CD4-positive, alpha-beta T cell treated with Interferon gamma for 1 hour (primary cell): ENCODE data around the gene GRIK3.

Source experiments
- DNase-seq: peaks from one replicate; pipeline ENCODE4 v3.0.0-alpha.2; 2020

The GRIK3 gene

DNA sequence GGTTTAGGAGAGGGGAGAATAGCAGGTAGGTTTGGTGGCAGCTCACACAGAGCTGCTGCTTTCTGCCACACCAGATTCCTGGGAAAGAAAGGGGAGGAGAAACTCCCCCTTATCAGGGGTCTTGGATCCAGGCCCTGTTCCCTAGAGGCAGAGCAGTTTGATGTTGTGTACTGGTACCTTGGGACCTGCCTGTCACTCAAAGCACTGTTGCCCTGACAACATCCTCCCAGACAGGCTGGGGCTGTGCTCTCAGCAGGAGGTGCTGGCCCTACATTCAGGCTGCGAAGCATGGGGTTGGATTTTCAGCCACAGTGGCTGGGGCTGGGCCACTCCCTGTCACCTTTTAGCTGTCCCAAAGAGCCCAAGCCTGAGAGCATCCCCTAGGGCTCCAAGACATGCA is 188.0 kb downstream of the GRIK3 start:
- DNase-seq = no peak

DNA sequence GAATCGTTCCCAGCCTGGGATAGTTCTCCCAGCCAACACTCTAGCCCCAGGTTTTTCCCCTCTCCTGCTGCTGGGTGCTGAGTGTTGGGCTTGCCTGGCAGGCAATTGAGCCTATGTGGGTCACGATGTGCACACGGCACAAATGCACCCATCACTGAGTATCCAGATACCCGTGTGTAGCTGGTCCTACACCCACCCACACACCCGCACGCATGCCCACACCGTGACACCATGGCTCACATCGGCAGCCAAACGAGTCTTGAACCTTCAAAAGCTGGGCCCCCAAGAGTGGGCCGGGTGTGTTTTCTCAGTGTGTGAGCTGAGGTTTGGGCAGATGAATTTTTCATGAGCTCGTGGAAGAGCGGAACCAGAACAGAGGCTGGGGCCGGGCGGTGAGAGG is 188.5 kb downstream of the GRIK3 start:
- no peak for DNase-seq

GRCh38 chr1:36844917-36845316 is 189.4 kb downstream of the GRIK3 start:
- DNase-seq = no peak

DNA sequence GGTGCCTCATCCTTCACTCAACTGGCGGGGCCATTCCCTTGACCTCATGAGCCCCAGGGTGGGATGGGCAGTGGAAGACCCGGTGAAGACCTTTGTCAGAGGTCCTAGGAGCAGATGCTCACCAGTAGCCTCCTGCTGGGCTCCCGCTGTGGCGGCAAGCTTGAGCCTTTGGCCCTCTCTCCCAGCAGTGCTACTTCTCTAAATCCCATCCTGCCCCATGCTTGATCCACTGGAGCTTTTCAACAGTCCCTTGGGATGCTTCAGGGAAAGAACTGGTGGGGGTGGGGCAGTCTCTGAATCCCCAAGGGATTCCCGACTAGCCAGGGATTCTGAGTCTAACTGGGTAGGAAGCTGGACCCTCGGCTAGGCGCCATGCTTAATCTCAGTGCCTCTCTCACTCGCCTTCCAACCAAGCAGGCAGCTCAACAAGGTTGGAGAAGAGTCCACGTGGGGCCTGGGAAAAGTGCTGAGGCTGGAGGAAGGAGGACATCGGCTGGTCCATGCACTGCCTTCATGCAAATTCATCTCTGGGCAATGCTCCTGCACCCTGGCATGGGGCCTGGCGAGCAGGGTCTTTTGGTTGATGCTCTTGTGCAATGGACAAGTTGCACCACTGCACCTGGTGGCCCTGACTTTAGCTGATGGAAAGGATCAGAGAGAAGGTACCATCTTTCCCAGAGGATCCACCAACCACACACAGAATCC is 190.3 kb downstream of the GRIK3 start:
- DNase-seq = no peak

- no peak for DNase-seq
Measured at GRCh38 chr1:36843027-36843426, 191.3 kb downstream of the GRIK3 start.

GRCh38 chr1:36842448-36842847 is 191.9 kb downstream of the GRIK3 start:
- DNase-seq = no peak

- DNase-seq = no peak
Measured at GRCh38 chr1:36839485-36839884, 194.8 kb downstream of the GRIK3 start.

GRCh38 chr1:36838888-36839287 is 195.4 kb downstream of the GRIK3 start:
- no peak for DNase-seq

DNA sequence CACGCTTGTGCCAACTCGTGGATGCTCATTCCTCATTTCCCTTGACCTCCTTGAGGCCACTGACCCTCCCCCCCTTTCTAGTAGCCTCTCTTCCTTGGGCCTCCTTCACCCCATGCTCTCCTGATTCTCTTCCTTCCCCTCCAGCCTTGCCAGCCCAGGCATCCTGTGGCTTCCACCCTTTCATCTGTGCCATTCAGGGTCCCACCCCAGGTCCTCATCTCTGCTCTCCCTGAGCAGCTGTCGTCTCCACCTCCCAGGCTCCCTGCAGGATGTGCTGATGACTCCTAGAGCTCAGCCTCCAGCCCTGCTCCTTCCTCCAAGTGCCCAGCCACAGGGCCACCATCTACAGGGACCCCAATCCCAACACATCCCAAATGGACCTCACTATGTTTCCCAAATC is 197.4 kb downstream of the GRIK3 start:
- DNase-seq = no peak

DNA sequence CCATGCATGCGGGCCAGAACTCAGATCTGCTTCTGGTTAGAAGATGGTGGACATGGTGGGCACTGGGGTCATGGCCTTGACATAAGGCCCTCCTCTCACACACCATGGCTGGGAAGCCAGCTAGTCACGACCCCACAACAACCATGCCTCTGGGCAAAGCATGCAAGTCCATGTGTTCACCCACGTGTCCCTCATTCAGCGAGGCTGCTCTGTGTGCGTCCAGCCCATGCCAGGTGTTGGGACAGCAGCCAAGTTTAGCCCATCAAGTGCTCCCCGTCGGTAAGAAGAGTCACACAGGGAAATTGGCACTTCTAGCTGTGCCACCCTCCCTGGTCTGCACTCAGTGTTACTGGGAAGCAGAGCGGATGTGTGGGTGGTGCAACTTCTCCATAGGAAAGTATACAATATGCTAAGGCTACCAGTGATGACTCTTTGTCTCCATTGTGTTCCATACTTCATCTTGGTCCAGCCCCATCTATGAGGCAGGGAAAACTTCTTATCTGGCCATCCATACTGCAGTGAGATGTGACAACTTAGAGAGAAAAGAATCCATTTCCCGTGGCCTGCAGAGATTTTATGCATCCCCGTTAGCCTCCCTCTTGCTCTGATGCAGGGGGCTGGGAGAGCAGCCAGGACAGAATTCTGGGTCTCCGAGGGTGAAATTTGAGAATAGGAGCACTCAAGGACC is 198.0 kb downstream of the GRIK3 start:
- no peak for DNase-seq

DNA sequence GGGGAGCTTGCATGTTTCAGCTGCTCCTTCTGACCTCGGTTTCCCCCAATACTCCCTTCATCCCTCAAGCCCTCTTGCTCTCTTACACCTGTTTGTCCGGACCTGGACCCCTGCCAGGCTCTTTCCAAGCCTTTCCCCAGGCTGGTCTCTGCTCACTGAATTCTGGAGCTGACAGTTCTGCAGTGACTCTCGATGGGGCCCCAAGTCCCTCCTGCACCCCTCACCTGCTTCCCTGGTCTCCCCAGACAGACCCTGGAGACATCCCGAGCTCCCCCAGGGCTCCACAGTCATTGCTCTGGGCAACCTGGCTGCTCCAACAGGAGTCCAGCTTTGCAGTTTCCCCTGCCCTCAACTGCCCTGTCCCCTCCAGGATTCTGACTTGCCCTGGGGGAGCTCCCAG is 198.6 kb downstream of the GRIK3 start:
- no peak for DNase-seq

GRCh38 chr1:36835017-36835695 is 199.2 kb downstream of the GRIK3 start:
- no peak for DNase-seq

DNA sequence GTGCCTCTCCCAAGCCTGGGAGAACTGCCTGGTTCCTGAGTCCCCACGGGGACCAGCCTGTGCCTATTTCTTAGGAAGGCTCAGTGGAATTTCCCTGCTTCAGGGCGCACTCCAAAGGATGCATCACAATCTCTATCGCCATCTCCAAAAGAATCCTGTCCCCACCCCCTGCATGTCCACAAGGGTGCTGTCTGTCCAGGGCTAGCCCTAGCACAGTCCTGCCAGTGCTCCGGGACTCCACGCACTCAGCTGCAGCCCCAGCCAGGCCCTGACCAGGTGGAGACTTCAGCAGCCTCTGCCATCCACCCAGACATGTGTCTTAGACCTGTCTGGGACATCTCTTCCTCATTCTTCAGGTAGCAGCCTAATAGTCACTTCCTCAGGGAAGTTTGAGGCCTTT is 199.7 kb downstream of the GRIK3 start:
- no peak for DNase-seq

- no peak for DNase-seq
Measured at GRCh38 chr1:36831186-36831810, 203.0 kb downstream of the GRIK3 start.

DNA sequence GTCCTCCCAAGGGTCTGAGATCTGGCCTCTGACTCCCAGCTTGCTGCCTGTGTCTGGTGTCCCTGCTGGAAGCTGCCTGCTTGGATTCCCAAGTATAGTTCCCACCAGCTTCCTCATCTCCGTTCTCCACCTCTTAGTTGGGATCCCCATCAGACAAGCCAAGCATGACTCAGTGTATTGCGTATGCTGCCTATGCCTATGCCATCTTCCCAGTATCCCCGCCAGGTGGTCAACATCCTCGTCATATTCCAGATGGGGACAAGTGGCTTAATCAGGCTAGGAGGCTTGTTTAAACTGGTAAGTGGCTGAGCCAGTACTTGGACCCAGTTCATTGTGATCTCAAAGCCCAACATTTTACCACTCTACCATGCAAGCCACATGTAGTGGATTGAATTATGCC is 204.4 kb downstream of the GRIK3 start:
- no peak for DNase-seq

DNA sequence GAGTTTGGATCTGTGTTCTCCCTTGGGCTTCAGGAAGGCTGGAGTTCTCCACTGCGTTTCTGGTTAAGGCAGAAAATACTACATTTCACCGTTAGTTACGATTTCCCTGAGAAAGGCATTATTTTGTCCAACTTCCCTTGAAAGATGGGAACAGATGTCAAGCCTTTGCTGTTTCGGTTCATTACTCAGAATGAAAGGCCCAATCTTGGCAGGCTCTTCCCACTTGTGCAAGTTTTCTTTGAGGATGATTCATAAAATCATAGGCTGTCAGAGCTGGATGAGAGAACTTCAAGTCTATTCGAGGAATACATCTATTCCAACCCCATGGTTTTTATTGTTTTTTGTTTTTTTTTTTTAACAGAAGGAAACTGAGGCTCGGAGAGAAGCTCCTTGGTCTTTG is 205.2 kb downstream of the GRIK3 start:
- DNase-seq = no peak

DNA sequence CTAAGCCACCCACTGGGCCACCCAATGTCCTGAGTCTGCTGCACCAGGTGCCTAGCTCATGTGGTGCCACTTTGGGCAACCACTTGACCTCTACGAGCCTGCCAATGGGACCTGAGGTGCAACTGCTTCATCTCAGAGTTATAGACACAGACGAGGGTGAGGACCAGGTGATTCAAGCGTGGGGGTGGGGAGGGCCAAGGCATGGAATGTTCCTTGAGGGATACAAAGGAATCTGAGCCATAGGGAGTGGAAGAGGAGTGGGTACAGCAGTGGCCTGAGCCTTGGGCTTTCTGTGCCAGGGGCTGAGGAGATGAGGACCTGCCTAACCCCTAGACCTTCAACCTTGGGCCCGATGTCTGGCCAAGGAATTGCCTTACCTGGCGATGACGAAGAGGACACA is 209.1 kb downstream of the GRIK3 start:
- DNase-seq = no peak

- DNase-seq = no peak
Measured at GRCh38 chr1:36824390-36824861, 209.9 kb downstream of the GRIK3 start.

DNA sequence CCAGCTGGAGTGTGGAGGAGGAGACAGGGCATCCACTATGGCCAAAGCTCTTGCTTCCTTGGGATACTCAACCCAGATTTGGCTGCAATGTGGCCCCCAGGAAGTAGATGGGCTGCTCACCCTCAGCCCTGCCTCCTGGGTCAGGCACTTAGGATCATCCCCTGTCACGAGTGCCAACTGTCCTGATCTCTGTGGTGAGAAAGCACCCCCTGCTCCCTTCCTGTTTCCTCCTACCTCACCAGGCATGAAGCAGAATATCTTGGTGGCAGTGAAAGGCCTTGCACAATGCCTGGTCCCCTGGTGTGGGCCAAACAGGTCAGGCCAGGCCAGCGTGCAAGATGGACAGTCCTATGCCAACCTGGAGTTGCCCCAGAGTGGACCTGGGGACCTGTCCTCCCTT is 211.7 kb downstream of the GRIK3 start:
- DNase-seq = no peak

GRCh38 chr1:36821386-36821785 is 212.9 kb downstream of the GRIK3 start:
- no peak for DNase-seq

DNA sequence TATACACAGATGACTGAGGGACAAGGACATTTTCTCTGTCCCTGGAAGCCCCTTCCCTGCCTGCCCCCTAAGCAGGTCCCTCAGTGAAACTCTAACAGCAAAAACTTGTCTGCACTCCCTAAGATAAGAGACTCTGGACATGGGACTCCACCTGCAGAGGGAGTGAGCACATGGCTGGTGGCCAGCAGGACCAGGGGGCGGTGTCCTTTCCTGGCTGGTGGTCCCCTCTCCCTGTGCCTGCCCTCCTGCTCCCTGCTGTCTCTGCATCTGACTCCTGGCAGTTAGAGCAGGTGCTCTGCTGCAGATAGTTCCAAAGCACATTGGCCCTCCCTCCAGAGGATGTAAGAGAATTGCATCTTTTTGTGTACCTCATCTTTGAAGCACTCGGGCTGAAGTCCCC is 215.5 kb downstream of the GRIK3 start:
- no peak for DNase-seq

DNA sequence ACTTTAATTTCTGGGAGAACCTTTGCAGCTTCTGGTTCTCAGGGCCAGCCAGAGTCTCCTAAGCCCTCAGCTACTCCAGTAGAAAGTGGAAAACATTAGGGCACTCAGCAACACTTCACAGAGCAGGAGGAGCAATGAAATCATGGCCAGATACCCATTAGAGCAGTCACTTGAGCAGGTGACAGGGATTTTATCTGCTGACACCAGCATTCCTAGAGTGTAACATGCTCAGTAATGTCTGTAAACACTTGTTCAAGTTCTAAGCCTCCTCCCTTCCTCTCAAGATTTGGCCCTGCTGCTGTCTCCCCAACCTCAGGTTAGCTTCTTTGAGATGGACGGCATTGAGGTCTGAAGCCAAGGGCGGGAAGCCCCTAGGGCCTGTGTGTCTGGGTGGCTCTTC is 218.0 kb downstream of the GRIK3 start:
- no peak for DNase-seq

DNA sequence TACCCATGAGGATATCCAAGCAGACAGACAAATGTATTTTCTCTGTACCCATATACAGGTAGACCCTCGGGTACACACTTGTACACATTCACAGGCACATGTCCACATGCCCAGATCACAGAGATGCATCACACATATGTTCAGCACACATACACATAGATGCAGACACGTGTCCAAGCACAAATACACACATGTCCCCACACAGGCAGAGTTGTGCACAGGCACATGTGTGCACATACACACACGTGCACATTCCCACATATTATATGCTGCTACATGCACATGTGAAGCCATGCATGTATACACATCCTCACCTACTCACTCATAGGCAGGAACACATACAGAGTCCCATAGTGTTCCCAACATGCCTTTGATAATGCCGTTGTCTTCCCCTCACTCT is 219.5 kb downstream of the GRIK3 start:
- DNase-seq = no peak

DNA sequence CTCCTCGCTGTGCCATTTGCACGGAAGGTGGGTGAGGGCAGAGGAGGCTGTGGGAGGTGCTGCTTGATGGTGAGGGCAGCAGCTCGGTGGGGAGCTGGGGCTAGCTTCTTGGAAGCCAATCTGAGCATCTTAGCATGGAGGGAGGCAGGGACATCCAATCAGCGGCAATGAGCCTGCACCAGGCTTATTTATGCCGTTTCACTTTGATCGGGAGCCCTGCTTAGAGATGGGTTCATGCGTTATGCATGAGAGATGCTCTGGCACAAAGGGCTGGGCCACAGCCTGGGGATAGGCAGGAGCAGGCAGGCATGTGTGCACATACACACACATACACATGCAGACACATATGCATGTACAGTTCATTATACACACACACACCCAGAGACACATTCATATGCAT is 220.2 kb downstream of the GRIK3 start:
- no peak for DNase-seq
